Measurements from ENCODE around the gene SLCO2A1.

DNA sequence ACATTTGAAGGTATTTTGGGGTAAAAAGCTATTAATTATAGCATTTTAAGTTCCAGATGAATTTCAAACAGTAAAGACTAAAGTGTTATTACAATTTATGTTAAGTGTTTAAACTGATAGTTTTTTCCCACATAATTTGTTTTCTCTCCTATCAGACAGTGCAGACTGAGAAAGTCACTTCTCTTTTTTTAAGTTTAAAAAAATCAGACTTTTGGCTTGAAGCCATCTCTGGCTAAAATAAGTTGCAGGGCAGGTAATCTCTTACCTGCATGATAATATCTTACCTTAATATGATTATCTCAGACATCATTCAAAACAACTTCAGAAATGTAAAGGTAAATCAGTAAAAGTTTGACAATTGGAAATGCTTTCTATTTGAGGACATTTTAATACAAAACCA is 112.6 kb downstream of the SLCO2A1 start:
- TF ChIP-seq, protein P1, sequence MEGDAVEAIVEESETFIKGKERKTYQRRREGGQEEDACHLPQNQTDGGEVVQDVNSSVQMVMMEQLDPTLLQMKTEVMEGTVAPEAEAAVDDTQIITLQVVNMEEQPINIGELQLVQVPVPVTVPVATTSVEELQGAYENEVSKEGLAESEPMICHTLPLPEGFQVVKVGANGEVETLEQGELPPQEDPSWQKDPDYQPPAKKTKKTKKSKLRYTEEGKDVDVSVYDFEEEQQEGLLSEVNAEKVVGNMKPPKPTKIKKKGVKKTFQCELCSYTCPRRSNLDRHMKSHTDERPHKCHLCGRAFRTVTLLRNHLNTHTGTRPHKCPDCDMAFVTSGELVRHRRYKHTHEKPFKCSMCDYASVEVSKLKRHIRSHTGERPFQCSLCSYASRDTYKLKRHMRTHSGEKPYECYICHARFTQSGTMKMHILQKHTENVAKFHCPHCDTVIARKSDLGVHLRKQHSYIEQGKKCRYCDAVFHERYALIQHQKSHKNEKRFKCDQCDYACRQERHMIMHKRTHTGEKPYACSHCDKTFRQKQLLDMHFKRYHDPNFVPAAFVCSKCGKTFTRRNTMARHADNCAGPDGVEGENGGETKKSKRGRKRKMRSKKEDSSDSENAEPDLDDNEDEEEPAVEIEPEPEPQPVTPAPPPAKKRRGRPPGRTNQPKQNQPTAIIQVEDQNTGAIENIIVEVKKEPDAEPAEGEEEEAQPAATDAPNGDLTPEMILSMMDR (IDR thresholded peaks at IDR 0.05): no peak
- TF ChIP-seq EP300 (IDR thresholded peaks at IDR 0.05): no peak
